ENCODE results near the gene PDE7B.

GRCh38 chr6:135890876-135891275 lies 39.4 kb downstream of the PDE7B start:
- TF ChIP-seq USF2 (IDR thresholded peaks at IDR 0.05; ENCODE audit: low read depth, low read length) (no peak), CTCF (conservative IDR thresholded peaks at IDR 0.05; ENCODE audit: low read depth, low read length) (no peak), POLR2A (IDR thresholded peaks at IDR 0.05; ENCODE audit: low read depth, low read length) (no peak), NFE2L2 (IDR thresholded peaks at IDR 0.05; ENCODE audit: low read depth, low read length) (no peak)
